HG02884 (cell line): ENCODE data around the gene DENND5B.
"Not testable (repeated sequence)": the region's sequence is repeated elsewhere in the genome, so short reads cannot be mapped to it uniquely, and the experiment has no call there.

Source experiments
- ATAC-seq: cut with Tn5 transposase; IDR thresholded peaks from one replicate; pipeline ENCODE4 v1.9.1; 2021; ENCODE audit warnings: mild to moderate bottlenecking, moderate library complexity; ENCODE audit not compliant: unreplicated experiment

Gene DENND5B

DNA sequence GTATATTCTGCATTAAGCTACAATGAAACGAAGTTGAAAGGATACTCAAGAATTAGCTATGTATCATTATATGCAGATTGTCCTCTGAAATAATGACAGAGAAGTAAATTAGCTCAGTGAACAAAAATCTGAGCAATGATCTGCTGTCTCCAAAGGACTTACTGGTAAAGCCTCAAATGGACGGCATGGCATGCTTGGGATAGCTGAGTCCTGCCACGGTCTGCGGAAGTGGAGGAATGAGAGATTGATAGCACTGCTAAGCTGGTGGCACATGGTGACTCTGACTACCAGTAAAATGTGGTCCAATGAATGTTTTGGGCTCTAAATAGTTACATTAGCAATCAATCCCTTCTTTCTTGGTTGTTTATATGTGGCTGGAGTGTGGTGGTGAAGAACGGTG is 3.7 kb upstream of the DENND5B start:
- no peak for ATAC-seq

DNA sequence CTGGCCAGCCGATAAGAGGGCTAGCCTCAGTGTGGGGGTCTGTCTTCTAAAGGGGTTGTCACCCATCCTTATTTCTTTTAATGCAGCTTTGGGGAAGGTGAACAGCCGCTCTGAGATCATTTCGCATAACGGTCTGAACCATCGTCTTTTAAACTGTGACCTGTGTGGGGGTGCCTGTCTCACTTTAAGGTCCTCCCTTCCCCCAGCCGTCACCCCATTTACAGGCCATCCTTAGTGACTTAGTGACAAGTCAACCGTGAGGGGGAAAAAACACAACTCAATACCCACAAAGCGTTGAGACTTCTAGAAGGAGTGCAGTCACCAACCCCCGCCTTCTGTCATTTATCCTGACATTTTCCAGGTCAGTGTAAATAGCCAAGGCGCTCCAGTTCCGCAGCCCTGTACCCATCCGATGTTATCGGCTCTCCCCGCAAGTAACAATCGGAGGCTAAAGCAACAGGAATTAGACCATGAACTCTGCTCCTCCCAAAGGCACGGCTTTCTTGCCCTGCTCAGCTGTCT is 505 bp upstream of the DENND5B start:
- peak; percentile 4 for ATAC-seq

DNA sequence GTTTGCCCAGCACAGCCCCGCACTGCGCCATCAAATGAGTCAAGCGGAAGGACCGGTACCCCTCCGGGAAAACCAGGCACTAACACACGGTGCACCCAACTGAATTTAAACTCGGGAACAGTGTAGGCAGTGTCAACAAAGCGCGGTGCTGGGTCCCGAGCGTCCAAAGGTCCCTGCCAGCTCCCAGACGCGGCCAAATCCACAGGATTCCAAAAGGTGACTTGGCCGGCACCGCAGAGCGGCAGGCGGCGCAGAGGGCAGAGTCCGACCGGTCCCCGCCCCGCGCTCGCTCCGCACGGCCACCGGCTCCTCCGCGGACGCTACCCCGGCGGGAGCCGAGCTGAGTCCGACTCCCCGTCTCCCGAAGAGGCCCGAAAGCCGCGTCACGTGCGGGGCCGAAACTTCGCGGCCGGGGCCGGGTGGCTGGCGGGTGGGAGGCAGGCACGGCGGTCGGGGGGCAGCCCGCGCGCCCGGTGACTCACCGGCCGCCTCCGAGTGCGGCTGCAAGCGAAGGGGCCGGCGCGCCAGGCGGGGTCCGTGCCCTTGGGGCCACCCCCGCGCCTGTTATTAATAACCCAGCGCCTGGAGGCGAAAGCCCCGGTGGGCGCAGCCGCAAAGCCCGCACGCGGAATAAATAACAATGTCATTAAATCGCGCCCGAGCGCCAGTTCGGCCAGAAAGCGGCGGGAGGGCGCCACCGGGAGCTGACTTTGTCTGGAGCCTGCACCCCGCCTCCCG is 863 bp downstream of the DENND5B start:
- ATAC-seq, result peak; percentile 34

DNA sequence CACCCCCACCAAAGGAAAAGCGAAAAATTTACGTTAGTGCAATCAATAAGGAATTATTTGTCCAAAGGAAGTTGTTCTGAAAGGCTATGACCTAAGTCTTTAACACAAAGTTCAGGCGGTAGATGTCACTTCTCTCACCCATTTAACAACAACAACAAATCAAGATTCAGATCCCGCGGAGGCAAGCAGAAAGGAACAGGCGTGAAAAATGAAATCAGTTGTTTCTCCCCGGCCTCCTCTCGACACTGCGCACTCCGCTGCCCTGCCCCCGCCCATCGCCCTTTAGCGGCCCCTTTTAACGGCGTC is 1.4 kb downstream of the DENND5B start:
- ATAC-seq, result peak; percentile 35

DNA sequence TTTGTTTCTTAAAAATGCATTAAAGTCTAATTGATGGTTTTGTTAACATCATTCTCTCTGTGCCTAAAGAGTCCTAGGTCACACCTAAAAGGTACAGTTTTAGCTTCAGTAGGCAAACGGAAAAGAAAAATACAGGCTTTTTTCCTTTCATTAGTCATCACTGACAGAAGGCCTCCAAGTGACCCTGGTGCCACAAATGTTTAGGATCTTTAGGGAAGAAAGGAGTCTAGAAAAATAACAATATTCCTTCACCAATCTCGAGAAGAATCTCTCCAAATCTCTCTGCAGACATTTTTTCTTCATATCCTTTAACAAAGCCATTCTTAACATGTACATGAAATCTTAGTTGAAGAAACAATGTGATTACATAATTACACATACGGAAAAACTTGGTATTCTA is 2.0 kb downstream of the DENND5B start:
- no peak for ATAC-seq

DNA sequence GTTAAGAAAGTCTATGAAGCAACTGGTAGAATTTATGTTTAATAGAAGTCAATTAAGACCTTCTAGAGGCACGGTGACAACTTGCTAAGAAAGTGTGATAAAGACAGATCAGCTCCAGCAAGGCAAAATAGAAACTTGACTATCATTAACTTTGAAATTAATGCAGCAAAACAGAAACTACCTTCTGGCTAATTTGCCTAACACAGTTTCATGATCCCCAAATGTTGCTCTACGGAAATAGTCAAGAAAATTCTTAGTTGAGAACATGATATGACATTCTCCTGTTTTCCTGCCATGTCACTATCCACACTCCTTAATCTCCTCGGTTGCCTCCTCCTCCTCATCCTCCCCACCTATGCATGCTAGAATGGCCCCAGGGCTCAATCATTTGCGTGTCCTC is 4.2 kb downstream of the DENND5B start:
- no peak for ATAC-seq

DNA sequence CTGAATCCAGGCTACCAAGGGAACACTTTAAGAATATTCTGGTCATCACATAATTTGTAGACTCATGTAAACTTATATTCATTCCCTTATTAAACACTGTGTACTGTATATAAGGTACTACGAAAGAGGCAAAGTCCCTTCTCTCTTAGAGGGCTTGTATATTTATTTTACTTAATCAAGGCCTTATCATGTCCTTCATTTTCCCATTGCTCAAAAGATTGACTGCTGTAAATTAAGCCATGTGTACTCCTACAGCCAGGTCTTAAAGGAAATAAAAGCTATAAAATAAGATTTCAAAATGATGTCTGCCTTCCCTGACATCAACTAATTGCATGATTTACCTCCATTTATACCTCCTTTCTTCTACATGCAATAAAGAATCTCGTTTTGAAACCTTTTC is 5.0 kb downstream of the DENND5B start:
- ATAC-seq, result no peak

DNA sequence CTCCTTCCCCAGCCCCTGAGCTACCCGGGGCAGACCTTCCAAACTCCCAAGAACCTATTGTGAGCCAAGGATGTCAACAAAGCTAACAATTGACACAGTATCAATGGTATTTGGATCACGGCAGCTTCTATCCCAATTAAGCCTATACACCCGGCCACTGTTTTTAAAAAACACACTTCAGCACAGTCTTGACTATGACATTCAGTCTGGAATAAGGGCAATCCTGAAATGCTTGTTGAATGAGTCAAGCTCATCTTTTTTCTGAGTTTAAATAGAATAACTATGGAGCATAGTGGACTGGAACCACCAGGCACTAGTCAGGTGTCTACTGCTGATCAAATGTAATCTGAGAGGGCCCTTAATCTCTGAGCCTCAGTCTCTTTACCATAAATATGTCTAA is 5.7 kb downstream of the DENND5B start:
- no peak for ATAC-seq

DNA sequence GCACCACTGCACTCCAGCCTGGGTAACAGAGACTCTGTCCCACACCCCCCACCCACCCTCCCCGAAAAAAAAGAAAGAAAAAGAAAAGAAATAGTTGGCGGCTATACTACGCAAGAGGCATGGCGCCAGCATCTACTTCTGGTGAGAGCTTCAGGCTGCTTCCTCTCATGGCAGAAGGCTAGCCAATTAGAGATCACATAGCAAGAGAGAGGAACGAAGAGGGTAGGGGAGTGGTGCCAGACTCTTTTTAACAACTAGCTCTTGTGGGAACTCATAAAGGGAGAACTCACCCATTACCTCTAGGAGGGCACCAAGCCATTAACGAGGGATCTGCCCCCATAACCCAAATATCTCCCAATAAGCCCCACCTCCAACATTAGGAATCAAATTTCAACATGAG is 6.2 kb downstream of the DENND5B start:
- no peak for ATAC-seq

DNA sequence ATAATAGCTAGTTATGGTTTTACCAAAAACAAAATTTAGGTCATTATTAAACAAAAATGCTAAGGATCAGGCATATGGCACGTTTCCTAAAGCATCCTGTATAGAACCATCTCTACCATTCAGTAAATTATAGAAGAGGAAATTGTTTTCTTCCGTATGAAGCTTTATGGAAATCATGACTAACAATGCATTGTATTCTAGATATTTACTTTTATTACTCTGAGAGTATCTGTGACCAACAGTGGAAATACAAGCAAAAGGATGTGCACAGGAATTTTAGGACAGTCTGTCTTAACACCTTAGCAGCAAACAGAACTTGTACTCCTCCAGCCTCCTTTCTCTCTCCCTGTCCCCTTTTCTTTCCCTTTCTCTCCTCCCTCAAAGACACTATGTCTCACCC is 7.1 kb downstream of the DENND5B start:
- no peak for ATAC-seq

DNA sequence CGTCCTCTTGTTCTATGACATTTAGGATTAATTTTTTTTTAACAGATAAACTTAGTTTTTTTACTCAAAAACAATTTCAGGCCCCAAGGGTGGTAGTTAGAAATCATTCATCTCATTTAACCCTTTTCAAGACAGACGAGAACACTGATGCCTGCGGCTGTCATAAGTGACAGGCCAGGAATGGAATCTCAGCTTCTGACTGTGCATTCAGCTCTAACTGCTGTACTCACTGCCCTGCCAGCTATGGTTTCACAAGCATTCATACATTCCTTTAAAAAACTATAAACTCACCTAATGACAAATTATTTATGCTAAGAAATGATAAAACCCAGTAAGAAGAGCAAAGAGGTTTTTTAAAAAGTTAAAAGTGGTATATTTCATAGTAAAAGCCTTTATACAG is 8.8 kb downstream of the DENND5B start:
- ATAC-seq, result no peak

DNA sequence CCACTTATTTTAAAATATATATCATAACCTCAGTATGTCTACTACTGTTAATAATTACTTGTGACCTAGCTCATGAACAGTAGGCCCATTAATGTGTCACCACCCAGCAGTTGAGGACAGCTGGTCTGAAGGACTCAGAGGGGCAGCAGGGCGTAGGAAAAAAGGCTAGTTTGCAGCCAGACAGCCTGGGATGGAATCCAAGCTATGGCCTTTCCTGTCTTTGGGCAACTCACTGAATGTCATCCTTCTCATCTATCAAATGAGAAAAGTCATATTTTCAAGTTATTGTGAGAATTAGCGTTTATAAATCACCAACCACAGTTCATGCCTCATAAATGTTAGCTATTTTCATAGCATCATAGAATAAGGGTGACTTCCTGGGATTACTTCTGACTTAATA is 12.3 kb downstream of the DENND5B start:
- no peak for ATAC-seq

DNA sequence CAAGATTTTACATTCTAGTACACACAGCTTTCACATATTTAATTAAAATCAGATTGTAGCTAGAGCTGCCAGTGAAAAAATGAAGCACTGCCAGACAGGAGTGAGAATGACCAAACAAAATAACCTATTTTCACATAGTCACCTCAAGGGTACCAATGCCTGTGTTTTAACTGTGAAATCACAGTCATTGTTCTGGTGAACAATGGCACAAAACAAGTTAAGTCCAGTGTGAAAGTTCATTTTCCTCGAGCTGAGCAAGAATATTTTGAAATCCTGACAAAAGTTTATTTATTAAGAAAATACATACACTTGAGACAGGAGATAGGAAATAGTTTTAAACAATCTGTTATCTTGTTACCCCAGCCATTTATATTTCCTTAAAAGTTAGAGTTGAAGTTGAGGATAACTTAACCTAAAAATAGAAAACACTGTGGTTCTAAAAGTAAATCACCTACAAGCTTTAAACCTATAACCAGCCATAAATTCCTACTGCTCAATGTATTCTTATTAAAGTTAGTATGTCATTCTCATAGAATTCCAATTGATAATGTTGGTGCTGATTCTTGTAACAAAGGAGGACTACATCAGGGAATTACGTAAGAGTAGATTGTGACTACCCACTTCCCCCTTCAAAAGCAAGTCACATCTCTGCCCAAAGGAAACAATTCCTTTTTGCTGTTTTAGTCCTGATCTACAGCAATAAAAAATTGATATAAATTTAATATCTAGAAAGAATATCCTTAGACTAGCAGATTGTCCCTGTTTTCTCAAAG is 15.9 kb downstream of the DENND5B start:
- no peak for ATAC-seq

DNA sequence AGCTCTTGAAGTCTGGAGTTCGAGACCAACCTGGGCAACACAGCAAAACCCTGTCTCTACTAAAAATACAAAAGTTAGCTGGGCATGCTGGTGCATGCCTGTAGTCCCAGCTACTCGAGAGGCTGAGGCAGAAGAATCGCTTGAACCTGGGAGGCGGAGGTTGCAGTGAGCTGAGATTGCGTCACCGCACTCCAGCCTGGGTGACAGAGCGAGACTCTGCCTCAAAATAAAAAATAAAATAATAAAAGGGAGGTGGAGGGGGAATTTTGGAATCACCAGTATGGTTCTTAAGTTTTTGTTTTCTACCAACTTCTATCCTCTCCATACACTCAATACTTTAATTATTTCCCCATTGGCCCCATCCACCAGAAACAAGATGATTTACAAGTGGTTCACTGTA is 16.6 kb downstream of the DENND5B start:
- not testable (repeated sequence) for ATAC-seq

DNA sequence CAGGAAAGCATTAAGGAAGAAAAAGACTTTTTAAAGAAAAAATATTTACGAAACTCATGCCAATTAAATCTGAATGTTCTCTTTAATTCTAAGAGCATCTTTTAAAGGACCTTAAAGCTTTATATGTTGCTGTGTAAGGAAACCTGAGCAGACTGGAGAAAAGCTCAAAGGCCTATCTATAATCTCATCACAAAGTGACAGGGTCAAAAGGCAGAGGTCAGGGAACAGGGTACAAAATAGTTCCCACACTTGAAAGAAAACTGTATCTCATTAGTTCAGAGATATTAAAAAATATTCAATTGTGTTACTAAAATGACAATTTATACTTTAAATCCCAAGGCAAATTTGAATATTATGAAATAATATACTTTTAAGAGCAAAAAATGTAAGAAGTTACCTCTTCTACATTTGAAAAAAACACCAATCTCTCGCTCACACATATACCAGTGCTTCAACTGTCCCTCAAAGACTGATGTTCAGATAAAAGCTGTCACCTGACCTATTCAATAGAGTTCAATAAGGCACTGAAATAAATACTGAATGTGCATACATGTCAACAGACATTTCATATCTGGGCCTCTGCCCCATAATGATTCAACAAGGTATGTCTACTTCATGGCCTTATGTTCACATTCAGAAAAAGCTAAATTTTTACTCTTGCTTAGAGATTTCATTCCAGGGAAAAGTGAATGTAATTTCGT is 17.9 kb downstream of the DENND5B start:
- ATAC-seq, result no peak

DNA sequence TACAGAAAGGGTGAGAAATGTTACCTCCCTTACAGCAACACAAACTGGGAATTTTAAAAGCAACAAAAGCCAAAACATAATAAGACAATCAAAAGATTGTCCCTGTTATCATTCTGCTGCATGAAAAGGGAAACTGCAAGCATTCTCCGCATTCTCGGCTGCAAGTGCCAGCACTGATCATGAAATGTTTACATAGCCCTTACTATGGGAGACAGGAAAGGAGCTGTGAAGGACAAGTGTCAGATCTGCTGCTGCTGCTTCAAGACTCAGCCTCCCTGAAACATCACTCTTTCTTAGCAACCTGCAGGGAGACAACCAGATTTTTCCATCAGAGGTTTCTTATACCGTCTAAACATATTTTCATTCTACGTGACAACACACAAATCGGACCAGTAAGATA is 20.1 kb downstream of the DENND5B start:
- ATAC-seq, result no peak

DNA sequence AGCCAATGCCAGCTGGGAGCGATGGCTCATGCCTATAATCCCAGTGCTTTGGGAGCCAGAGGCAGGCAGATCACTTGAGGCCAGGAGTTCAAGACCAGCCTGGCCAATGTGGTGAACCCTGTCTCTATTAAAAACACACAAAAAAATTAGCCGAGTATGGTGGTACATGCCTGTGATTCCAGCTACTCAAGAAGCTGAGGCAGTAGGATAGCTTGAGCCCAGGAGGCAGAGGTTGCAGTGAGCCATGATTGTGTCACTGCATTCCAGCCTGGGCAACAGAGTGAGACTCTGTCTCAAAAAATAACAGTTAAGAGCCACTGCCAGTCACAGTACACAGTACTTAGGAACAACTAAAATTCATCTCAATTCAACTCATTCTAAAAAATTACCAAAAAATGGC is 21.4 kb downstream of the DENND5B start:
- not testable (repeated sequence) for ATAC-seq

DNA sequence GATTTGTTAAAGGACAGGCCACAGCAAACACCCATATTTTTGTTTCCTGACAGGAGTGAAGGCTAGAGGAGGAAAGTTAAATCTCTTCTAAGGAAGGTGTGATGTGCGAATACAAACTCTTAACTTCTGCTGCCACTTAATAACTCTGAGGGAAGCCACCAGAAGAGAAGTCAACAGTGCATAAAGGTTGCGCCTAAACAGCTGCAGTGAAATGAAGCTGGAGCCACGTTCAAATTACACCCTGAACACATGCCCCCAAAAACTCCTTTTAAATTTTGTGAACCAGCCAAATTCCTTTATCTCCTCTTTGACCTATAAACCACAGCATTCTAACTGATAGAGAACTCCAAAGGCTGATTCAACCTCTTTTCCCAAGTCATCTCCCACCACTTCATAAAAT is 22.4 kb downstream of the DENND5B start:
- no peak for ATAC-seq

DNA sequence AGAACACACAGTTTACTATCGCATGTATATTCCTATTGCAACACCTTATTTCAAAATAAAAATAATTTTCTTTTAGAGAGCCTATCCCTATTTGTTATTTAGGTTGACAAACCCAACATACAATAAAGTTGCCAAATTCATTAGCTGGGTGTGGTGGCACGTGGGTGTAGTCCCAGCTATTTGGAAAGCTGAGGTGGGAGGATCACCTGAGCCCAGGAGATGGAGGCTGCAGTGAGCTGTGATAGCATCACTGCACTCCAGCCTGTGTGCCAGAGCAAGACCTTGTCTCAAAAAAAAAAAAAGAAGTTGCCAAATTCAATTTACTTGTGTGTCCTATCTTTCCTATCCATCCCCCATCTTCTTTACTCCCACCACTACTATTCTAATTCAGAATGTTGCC is 23.9 kb downstream of the DENND5B start:
- ATAC-seq, result no peak

DNA sequence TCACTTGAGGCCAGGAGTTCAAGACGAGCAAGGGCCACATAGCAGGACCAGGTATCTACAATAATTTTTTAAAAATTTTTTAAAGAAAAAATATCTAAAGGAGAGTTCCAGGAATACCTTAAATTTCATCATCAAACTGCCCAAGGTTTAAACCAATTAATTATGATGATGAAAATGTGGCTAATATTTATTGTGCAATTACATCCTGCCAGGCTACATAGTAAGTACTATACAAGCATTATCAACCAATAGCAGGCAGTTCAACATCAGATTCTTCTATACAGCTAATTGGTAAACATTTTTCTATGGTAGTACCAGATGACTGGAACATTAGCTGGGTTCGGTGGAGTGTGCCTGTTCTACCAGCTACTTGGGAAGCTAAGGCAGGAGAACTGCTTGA is 24.4 kb downstream of the DENND5B start:
- no peak for ATAC-seq

DNA sequence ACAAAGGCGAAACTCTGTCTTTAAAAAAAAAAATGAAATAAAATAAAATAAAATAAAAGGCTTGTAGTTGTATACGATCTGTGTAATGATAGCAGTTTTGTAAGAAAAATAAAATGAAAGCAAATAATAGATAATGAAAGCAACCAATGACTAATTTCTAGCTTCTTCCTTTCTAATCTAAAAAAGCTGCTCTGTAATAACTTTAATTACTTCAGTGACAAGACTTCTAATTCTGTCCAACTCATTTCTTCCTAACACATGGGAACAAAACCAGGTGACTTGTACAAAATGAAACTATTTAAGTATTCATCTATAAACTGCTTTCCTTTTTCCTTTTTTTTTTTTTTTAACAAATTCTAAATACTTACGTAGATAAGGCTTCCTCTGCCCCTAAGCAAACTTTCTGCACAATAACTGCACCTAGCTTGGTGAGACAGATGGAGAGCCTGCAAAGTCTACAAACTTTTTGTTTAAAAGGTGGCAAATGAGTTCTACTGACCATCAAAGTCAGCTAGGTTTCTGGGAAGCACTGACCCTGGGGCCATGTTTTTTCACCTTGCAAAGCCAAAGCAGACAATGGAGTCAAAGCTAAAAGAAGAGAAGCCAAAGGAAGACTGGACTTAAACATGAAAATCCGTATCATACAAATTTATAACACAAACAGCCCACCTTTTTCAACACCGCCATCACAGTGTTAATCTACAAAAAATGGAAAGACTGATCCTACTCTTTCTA is 28.2 kb downstream of the DENND5B start:
- no peak for ATAC-seq
